Kidney (tissue), 14 donors: ENCODE data around the gene ANO6. TPM values are rescaled to one million over a fixed set of nuclear protein-coding genes. Genes with fewer than 3 reads are reported as not detected.

Experiments
- DNase-seq, 5 donors: peaks; one replicate each; pipeline ENCODE4 v3.0.0-alpha.2; 2013 to 2020
- FAIRE-seq: peaks from 2 replicates; lab custom pipeline; 2012; peaks lifted over from hg19 to GRCh38; lab: Jason Lieb, UNC
- H3K27ac ChIP-seq, 2 donors: one replicate each; pipeline ENCODE4 v1.7.0; 2013; ENCODE audit warnings: low read depth in 2 of 2, low read length in 2 of 2, inconsistent platforms in 1 of 2
- H3K27me3 ChIP-seq: one replicate; pipeline ENCODE4 v1.7.1; 2013; ENCODE audit warnings: low read length, inconsistent platforms; ENCODE audit not compliant: control insufficient read depth, insufficient read depth
- H3K36me3 ChIP-seq, 3 donors: one replicate each; pipeline versions ENCODE4 v1.7.0 to v1.7.1; 2013; ENCODE audit warnings: low read length in 3 of 3, control low read depth in 1 of 3, inconsistent platforms in 1 of 3; ENCODE audit not compliant: insufficient read depth in 3 of 3, control insufficient read depth in 2 of 3
- H3K4me1 ChIP-seq, 3 donors: one replicate each; pipeline versions ENCODE4 v1.7.0 to v1.7.1; 2013; ENCODE audit warnings: low read length in 3 of 3, inconsistent platforms in 1 of 3, low read depth in 1 of 3; ENCODE audit not compliant: control insufficient read depth in 2 of 3, insufficient read depth in 2 of 3
- H3K4me3 ChIP-seq, 3 donors: one replicate each; pipeline versions ENCODE4 v1.7.0 to v1.8.1; 2013; ENCODE audit warnings: low read length in 3 of 3, control low read depth in 1 of 3, inconsistent platforms in 1 of 3
- H3K9ac ChIP-seq, 3 donors: one replicate each; pipeline versions ENCODE4 v1.7.0 to v1.7.1; 2013; ENCODE audit warnings: low read length in 3 of 3, control low read depth in 1 of 3, inconsistent platforms in 1 of 3
- H3K9me3 ChIP-seq, 3 donors: one replicate each; pipeline versions ENCODE4 v1.7.0 to v1.7.1; 2013; ENCODE audit warnings: low read length in 3 of 3, control low read depth in 1 of 3, inconsistent platforms in 1 of 3; ENCODE audit not compliant: control insufficient read depth in 2 of 3, insufficient read depth in 1 of 3
- CTCF ChIP-seq: IDR thresholded peaks from 3 replicates; pipeline ENCODE4 v1.5.1; 2012; ENCODE audit warnings: mild to moderate bottlenecking, moderate library complexity, borderline replicate concordance; ENCODE audit not compliant: insufficient read depth; ENCODE audit errors: extremely low read depth
- intact Hi-C: fragments of 100-400 bp; cut with DNase I; formaldehyde crosslinking; loops from one replicate; pipeline ENCODE4 v1.11.1; 2022
- polyA plus RNA-seq: library from polyadenylated mRNA; stranded (reverse); fragments of 350-450 nt; fragmentation: Illumina TruSeq; extraction: RNeasy Lipid Tissue Mini Kit (QIAGEN cat#74804); gene quantifications from one replicate; pipeline ENCODE4 v1.2.3, GENCODE V29; 2014; ENCODE audit warnings: low read depth, low replicate concordance; ENCODE audit not compliant: insufficient read depth
- total RNA-seq: library from RNA; stranded (reverse); fragmentation: NEBNext Ultra II Directional; extraction: Animal tissue kit (Norgen Biotek cat#: 25700); gene quantifications from one replicate; pipeline ENCODE4 v1.2.1, GENCODE V29; 2021
- donor health status: control.
- donor health status: control.
- donor health status: control.
- donor health status: control.
- donor health status: control.
- donor health status: DM: yes; HTN: yes; CAD: no.
- donor health status: Normal renal cell carcinoma (clear cell type).

The ANO6 gene
- total and polyA plus RNA-seq, 2 donors from 2014 or later = 17.2 to 46.3 TPM

GRCh38 chr12:45469902-45470301, 254.0 kb downstream of the ANO6 start:
- no peak for TF ChIP-seq CTCF
- no peak for FAIRE-seq
- intact Hi-C loops = no loop called here

GRCh38 chr12:45473636-45474035, 257.7 kb downstream of the ANO6 start:
- FAIRE-seq (no peak), DNase-seq (no peak)
- Histone ChIP-seq H3K36me3 (no peaks in the 10 kb centered on the region), H3K27me3 (no peaks in the 10 kb centered on the region), H3K4me1 (no peaks in the 10 kb centered on the region), H3K27ac (no peak overlapping the region), H3K9me3 (no peaks in the 10 kb centered on the region), H3K9ac (no peak overlapping the region), H3K4me3 (no peak overlapping the region)
- TF ChIP-seq CTCF = no peak
- intact Hi-C loops = no loop called here

More at GRCh38 chr12:45469902-45470301, 254.0 kb downstream of the ANO6 start:
- no peak overlapping the region for H3K27ac ChIP-seq
- no peaks in the 10 kb centered on the region for H3K36me3 ChIP-seq
- H3K9ac ChIP-seq = no peak overlapping the region
- no peak overlapping the region for H3K4me3 ChIP-seq
- no peaks in the 10 kb centered on the region for H3K27me3 ChIP-seq
- DNase-seq = no peak
- no peaks in the 10 kb centered on the region for H3K4me1 ChIP-seq
- no peaks in the 10 kb centered on the region for H3K9me3 ChIP-seq

- Histone ChIP-seq H3K27ac (no peak overlapping the region), H3K36me3 (no peaks in the 10 kb centered on the region), H3K4me3 (no peak overlapping the region), H3K4me1 (no peaks in the 10 kb centered on the region), H3K9me3 (peaks cover 0 to 5% (median 0%) of the 10 kb centered on the region in 3 donors), H3K9ac (no peak overlapping the region), H3K27me3 (no peaks in the 10 kb centered on the region)
- no peak for DNase-seq
- intact Hi-C loops = no loop called here
- no peak for TF ChIP-seq CTCF
- FAIRE-seq = no peak
Observed at GRCh38 chr12:45475594-45475993, 259.7 kb downstream of the ANO6 start.

GRCh38 chr12:45477526-45477925, 261.6 kb downstream of the ANO6 start:
- Histone ChIP-seq H3K9ac (no peak overlapping the region), H3K4me3 (no peak overlapping the region), H3K27me3 (no peaks in the 10 kb centered on the region), H3K9me3 (peaks cover 0 to 5% (median 0%) of the 10 kb centered on the region in 3 donors), H3K27ac (no peak overlapping the region), H3K4me1 (no peaks in the 10 kb centered on the region), H3K36me3 (no peaks in the 10 kb centered on the region)
- FAIRE-seq = no peak
- intact Hi-C loops = no loop called here
- no peak for DNase-seq
- no peak for TF ChIP-seq CTCF
